ENCODE results near the gene CZIB. TPM values are rescaled to one million over a fixed set of nuclear protein-coding genes. Genes with fewer than 3 reads are reported as not detected.
"Not testable (repeated sequence)": the region's sequence is repeated elsewhere in the genome, so short reads cannot be mapped to it uniquely, and the experiment has no call there.

The CZIB gene
- total and polyA plus RNA-seq, 2 donors, result 66.0 to 115 TPM

- 79% methylated on average over 10 of the region's 10 CpGs for whole genome bisulfite sequencing
- Histone ChIP-seq H3K4me3 (ENCODE audit: low read depth, low read length) (no peak overlapping the region), H3K4me1 (ENCODE audit: insufficient read depth) (no peaks in the 10 kb centered on the region), H3K27ac (ENCODE audit: low read depth) (no peak overlapping the region), H3K36me3 (ENCODE audit: insufficient read depth) (no peaks in the 10 kb centered on the region)
- DNase-seq (ENCODE audit: extremely low spot score), result no peak
Measured at GRCh38 chr1:53190210-53190611, 30.2 kb downstream of the CZIB start.

GRCh38 chr1:53189061-53189460 lies 31.4 kb downstream of the CZIB start:
- DNase-seq (ENCODE audit: extremely low spot score), result no peak
- H3K36me3 ChIP-seq (ENCODE audit: insufficient read depth), result no peaks in the 10 kb centered on the region
- no peak overlapping the region for H3K4me3 ChIP-seq (ENCODE audit: low read depth, low read length)
- no peaks in the 10 kb centered on the region for H3K4me1 ChIP-seq (ENCODE audit: insufficient read depth)
- WGBS, result 44% methylated on average over 5 of the region's 5 CpGs
- H3K27ac ChIP-seq (ENCODE audit: low read depth), result no peak overlapping the region

- DNase-seq (ENCODE audit: extremely low spot score), result no peak
- Histone ChIP-seq H3K36me3 (ENCODE audit: insufficient read depth) (no peaks in the 10 kb centered on the region), H3K4me3 (ENCODE audit: low read depth, low read length) (no peak overlapping the region), H3K27ac (ENCODE audit: low read depth) (no peak overlapping the region), H3K4me1 (ENCODE audit: insufficient read depth) (no peaks in the 10 kb centered on the region)
- WGBS, result 84% methylated on average over 4 of the region's 4 CpGs
Measured at GRCh38 chr1:53188099-53188498, 32.3 kb downstream of the CZIB start.

- H3K36me3 ChIP-seq (ENCODE audit: insufficient read depth), result no peaks in the 10 kb centered on the region
- H3K27ac ChIP-seq (ENCODE audit: low read depth), result no peak overlapping the region
- no peak for DNase-seq (ENCODE audit: extremely low spot score)
- no peak overlapping the region for H3K4me3 ChIP-seq (ENCODE audit: low read depth, low read length)
- H3K4me1 ChIP-seq (ENCODE audit: insufficient read depth), result no peaks in the 10 kb centered on the region
- 90% methylated on average over 1 of the region's 1 CpG for WGBS
Measured at GRCh38 chr1:53187401-53187800, 33.0 kb downstream of the CZIB start.

GRCh38 chr1:53186533-53186932 lies 33.9 kb downstream of the CZIB start:
- no peak overlapping the region for H3K4me3 ChIP-seq (ENCODE audit: low read depth, low read length)
- DNase-seq (ENCODE audit: extremely low spot score), result no peak

GRCh38 chr1:53185955-53186297 lies 34.5 kb downstream of the CZIB start:
- not testable (repeated sequence) for DNase-seq (ENCODE audit: extremely low spot score); H3K4me3 ChIP-seq (ENCODE audit: low read depth, low read length); H3K27ac ChIP-seq (ENCODE audit: low read depth); H3K4me1 ChIP-seq (ENCODE audit: insufficient read depth); H3K36me3 ChIP-seq (ENCODE audit: insufficient read depth)
- 88% methylated on average over 2 of the region's 2 CpGs for WGBS

More at GRCh38 chr1:53186533-53186932, 33.9 kb downstream of the CZIB start:
- no peaks in the 10 kb centered on the region for H3K36me3 ChIP-seq (ENCODE audit: insufficient read depth)
- no peaks in the 10 kb centered on the region for H3K4me1 ChIP-seq (ENCODE audit: insufficient read depth)
- no peak overlapping the region for H3K27ac ChIP-seq (ENCODE audit: low read depth)
- WGBS, result 70% methylated on average over 3 of the region's 3 CpGs

- DNase-seq (ENCODE audit: extremely low spot score), result no peak
- H3K4me3 ChIP-seq (ENCODE audit: low read depth, low read length), result no peak overlapping the region
- H3K4me1 ChIP-seq (ENCODE audit: insufficient read depth), result no peaks in the 10 kb centered on the region
- H3K36me3 ChIP-seq (ENCODE audit: insufficient read depth), result no peaks in the 10 kb centered on the region
- no peak overlapping the region for H3K27ac ChIP-seq (ENCODE audit: low read depth)
- 47% methylated on average over 6 of the region's 6 CpGs for WGBS
Measured at GRCh38 chr1:53183095-53183990, 37.1 kb downstream of the CZIB start.

- no peak overlapping the region for H3K4me3 ChIP-seq (ENCODE audit: low read depth, low read length)
- no peaks in the 10 kb centered on the region for H3K4me1 ChIP-seq (ENCODE audit: insufficient read depth)
- no peak overlapping the region for H3K27ac ChIP-seq (ENCODE audit: low read depth)
- 77% methylated on average over 3 of the region's 3 CpGs for WGBS
- DNase-seq (ENCODE audit: extremely low spot score), result no peak
- no peaks in the 10 kb centered on the region for H3K36me3 ChIP-seq (ENCODE audit: insufficient read depth)
Measured at GRCh38 chr1:53182716-53183094, 37.7 kb downstream of the CZIB start.

- Histone ChIP-seq H3K36me3 (ENCODE audit: insufficient read depth) (no peaks in the 10 kb centered on the region), H3K27ac (ENCODE audit: low read depth) (no peak overlapping the region), H3K4me1 (ENCODE audit: insufficient read depth) (no peaks in the 10 kb centered on the region), H3K4me3 (ENCODE audit: low read depth, low read length) (no peak overlapping the region)
- WGBS, result 30% methylated on average over 16 of the region's 16 CpGs
- DNase-seq (ENCODE audit: extremely low spot score), result peak; percentile 46
Measured at GRCh38 chr1:53182111-53182593, 38.3 kb downstream of the CZIB start.

GRCh38 chr1:53180951-53181350 lies 39.5 kb downstream of the CZIB start:
- 97% methylated on average over 5 of the region's 5 CpGs for WGBS
- DNase-seq (ENCODE audit: extremely low spot score), result no peak
- no peaks in the 10 kb centered on the region for H3K4me1 ChIP-seq (ENCODE audit: insufficient read depth)
- H3K36me3 ChIP-seq (ENCODE audit: insufficient read depth), result no peaks in the 10 kb centered on the region
- H3K4me3 ChIP-seq (ENCODE audit: low read depth, low read length), result no peak overlapping the region
- H3K27ac ChIP-seq (ENCODE audit: low read depth), result no peak overlapping the region

- WGBS, result 71% methylated on average over 2 of the region's 2 CpGs
- Histone ChIP-seq H3K27ac (ENCODE audit: low read depth) (no peak overlapping the region), H3K4me3 (ENCODE audit: low read depth, low read length) (no peak overlapping the region), H3K36me3 (ENCODE audit: insufficient read depth) (no peaks in the 10 kb centered on the region), H3K4me1 (ENCODE audit: insufficient read depth) (no peaks in the 10 kb centered on the region)
- DNase-seq (ENCODE audit: extremely low spot score), result no peak
Measured at GRCh38 chr1:53180226-53180625, 40.2 kb downstream of the CZIB start.

GRCh38 chr1:53176452-53177208 lies 43.8 kb downstream of the CZIB start:
- 39% methylated on average over 10 of the region's 10 CpGs for WGBS
- H3K4me3 ChIP-seq (ENCODE audit: low read depth, low read length), result no peak overlapping the region
- no peak for DNase-seq (ENCODE audit: extremely low spot score)
- no peaks in the 10 kb centered on the region for H3K36me3 ChIP-seq (ENCODE audit: insufficient read depth)
- H3K4me1 ChIP-seq (ENCODE audit: insufficient read depth), result no peaks in the 10 kb centered on the region
- H3K27ac ChIP-seq (ENCODE audit: low read depth), result no peak overlapping the region

- Histone ChIP-seq H3K4me3 (ENCODE audit: low read depth, low read length) (no peak overlapping the region), H3K27ac (ENCODE audit: low read depth) (no peak overlapping the region), H3K36me3 (ENCODE audit: insufficient read depth) (no peaks in the 10 kb centered on the region), H3K4me1 (ENCODE audit: insufficient read depth) (no peaks in the 10 kb centered on the region)
- DNase-seq (ENCODE audit: extremely low spot score), result no peak
- WGBS, result 83% methylated on average over 10 of the region's 10 CpGs
Measured at GRCh38 chr1:53174971-53175913, 45.2 kb downstream of the CZIB start.
